Stimulated activated naive CD4-positive, alpha-beta T cell treated with Interleukin-2 at 50 U/mL for 16 hours (primary cell): ENCODE data around the gene RIMBP2.

ENCODE experiments used
- DNase-seq: peaks from one replicate; lab custom pipeline; 2025; lab: John Stamatoyannopoulos, UW

The RIMBP2 gene

GRCh38 chr12:130538343-130539095 lies 177.6 kb downstream of the RIMBP2 start:
- DNase-seq = no peak

- no peak for DNase-seq
These were observed 178.4 kb downstream of the RIMBP2 start for GRCh38 chr12:130537655-130538054.

GRCh38 chr12:130537051-130537450 lies 179.0 kb downstream of the RIMBP2 start:
- DNase-seq = no peak

- no peak for DNase-seq
These were observed 185.7 kb downstream of the RIMBP2 start for GRCh38 chr12:130530429-130530828.

- DNase-seq = no peak
These were observed 186.3 kb downstream of the RIMBP2 start for GRCh38 chr12:130529781-130530180.

- no peak for DNase-seq
These were observed 188.9 kb downstream of the RIMBP2 start for GRCh38 chr12:130527239-130527638.

GRCh38 chr12:130526813-130527212 lies 189.3 kb downstream of the RIMBP2 start:
- DNase-seq = no peak

- DNase-seq = no peak
These were observed 190.5 kb downstream of the RIMBP2 start for GRCh38 chr12:130525384-130526172.

- DNase-seq = no peak
These were observed 191.3 kb downstream of the RIMBP2 start for GRCh38 chr12:130524759-130525158.

- no peak for DNase-seq
These were observed 192.1 kb downstream of the RIMBP2 start for GRCh38 chr12:130523863-130524614.

- no peak for DNase-seq
These were observed 192.9 kb downstream of the RIMBP2 start for GRCh38 chr12:130523208-130523607.

GRCh38 chr12:130522244-130522834 lies 193.8 kb downstream of the RIMBP2 start:
- no peak for DNase-seq

GRCh38 chr12:130521375-130522124 lies 194.5 kb downstream of the RIMBP2 start:
- DNase-seq = no peak

GRCh38 chr12:130520784-130521183 lies 195.3 kb downstream of the RIMBP2 start:
- no peak for DNase-seq

- no peak for DNase-seq
These were observed 198.5 kb downstream of the RIMBP2 start for GRCh38 chr12:130517588-130517987.

GRCh38 chr12:130514149-130514551 lies 201.9 kb downstream of the RIMBP2 start:
- no peak for DNase-seq

GRCh38 chr12:130513556-130513955 lies 202.5 kb downstream of the RIMBP2 start:
- no peak for DNase-seq

GRCh38 chr12:130511285-130511684 lies 204.8 kb downstream of the RIMBP2 start:
- DNase-seq = no peak

GRCh38 chr12:130509454-130509853 lies 206.6 kb downstream of the RIMBP2 start:
- no peak for DNase-seq

- no peak for DNase-seq
These were observed 207.3 kb downstream of the RIMBP2 start for GRCh38 chr12:130508847-130509246.

GRCh38 chr12:130508318-130508717 lies 207.8 kb downstream of the RIMBP2 start:
- no peak for DNase-seq
